GM12875 (cell line): ENCODE results near the gene SH2D4B.

Experiments
- H3K4me3 ChIP-seq: one replicate; pipeline ENCODE4 v1.5.1; 2011; ENCODE audit warnings: low read depth, low read length, control low read depth
- TF ChIP-seq, protein P1 (sequence below): IDR thresholded peaks from 2 replicates; pipeline ENCODE4 v1.5.1; 2011; ENCODE audit warnings: low read depth, mild to moderate bottlenecking, control low read depth, inconsistent platforms, low read length, moderate library complexity, borderline replicate concordance; ENCODE audit not compliant: insufficient read depth

The SH2D4B gene

DNA sequence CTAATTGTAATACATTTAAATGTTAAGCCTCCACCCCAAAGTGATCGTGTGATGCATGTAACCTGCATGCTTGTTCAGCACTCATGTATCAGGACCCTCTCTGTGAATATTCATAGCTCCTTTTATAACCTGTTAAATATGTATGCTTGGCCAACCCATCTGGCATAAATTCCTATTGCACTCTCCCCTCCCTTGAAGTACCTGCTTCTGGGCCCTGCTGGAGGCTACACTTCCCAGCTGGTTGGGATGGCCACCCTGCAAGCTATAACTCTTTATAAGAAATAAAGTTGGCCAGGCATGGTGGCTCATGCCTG is 149.7 kb downstream of the SH2D4B start:
- no peak overlapping the region for H3K4me3 ChIP-seq
- TF ChIP-seq, protein P1, sequence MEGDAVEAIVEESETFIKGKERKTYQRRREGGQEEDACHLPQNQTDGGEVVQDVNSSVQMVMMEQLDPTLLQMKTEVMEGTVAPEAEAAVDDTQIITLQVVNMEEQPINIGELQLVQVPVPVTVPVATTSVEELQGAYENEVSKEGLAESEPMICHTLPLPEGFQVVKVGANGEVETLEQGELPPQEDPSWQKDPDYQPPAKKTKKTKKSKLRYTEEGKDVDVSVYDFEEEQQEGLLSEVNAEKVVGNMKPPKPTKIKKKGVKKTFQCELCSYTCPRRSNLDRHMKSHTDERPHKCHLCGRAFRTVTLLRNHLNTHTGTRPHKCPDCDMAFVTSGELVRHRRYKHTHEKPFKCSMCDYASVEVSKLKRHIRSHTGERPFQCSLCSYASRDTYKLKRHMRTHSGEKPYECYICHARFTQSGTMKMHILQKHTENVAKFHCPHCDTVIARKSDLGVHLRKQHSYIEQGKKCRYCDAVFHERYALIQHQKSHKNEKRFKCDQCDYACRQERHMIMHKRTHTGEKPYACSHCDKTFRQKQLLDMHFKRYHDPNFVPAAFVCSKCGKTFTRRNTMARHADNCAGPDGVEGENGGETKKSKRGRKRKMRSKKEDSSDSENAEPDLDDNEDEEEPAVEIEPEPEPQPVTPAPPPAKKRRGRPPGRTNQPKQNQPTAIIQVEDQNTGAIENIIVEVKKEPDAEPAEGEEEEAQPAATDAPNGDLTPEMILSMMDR: no peak

- TF ChIP-seq, protein P1: no peak
- H3K4me3 ChIP-seq: no peak overlapping the region
Measured at GRCh38 chr10:80690434-80690833, 152.7 kb downstream of the SH2D4B start.

DNA sequence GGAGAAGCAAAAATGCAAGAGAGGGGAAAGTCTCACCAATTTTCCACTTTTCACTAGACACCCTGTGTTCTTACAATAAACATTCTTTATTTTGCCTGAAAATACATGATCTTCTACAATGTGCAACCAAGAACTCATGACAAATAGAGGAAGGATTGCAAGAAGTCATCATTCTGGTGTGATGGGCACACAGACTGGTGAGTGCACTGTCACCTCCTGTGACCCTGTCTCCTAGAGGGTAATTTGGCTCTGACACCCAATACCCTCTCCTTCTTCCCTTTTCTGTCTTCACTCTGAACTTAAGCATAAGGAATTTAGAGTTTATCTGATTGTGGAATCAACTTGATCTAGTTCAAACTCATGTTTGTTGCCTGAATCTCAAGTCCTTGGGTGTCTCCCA is 153.7 kb downstream of the SH2D4B start:
- TF ChIP-seq, protein P1: no peak
- H3K4me3 ChIP-seq: no peak overlapping the region

GRCh38 chr10:80693565-80693964 is 155.9 kb downstream of the SH2D4B start:
- no peak overlapping the region for H3K4me3 ChIP-seq
- TF ChIP-seq, protein P1: no peak

DNA sequence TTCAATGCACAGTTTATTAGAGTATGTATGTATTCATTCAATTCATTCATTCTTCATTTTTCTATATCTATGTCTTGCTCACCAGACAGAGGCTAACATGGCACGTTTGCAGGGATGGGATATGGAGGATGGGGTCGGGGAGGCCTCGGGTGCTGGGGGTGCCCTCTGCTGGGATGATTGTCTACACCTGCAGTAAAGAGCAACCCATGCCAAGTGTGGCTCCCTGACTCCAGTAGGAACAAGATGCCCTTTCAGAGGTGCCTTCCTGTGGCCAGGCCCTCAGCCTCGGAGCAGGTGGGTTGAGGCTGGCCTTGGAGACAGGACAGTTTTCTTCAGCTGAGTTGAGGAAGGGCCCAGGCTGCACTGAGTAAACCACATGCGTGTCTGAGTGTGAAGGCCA is 157.2 kb downstream of the SH2D4B start:
- H3K4me3 ChIP-seq: no peak overlapping the region
- TF ChIP-seq, protein P1: no peak
